IMR-90 (cell line): ENCODE results near the gene TLR6. TPM values are rescaled to one million over a fixed set of nuclear protein-coding genes. Genes with fewer than 3 reads are reported as not detected.
A peak's percentile ranks its signal among the peaks of the same experiment; 100 is the strongest.

Source experiments
- ATAC-seq: fragments of 200-7000 bp; cut with Tn5 transposase; 2 replicates; pipeline ENCODE4 v1.9.1; 2020; ENCODE audit warnings: low read depth, mild to moderate bottlenecking, moderate library complexity
- BruUV-seq: library from RNA; stranded (reverse); fragments of 400-500 nt; replicated peaks from 2 replicates; lab custom pipeline; 2021; lab: Mats Ljungman, UMichigan
- CTCF ChIA-PET: fragments of 300-600 bp; formaldehyde crosslinking; extraction: SDS; loops from one replicate; lab custom pipeline; 2021; ENCODE audit warnings: antibody characterized with exemption; lab: Yijun Ruan, JAX
- POLR2A ChIA-PET: fragments of 300-600 bp; sonication (Branson Sonifier 250); formaldehyde crosslinking; loops from one replicate; lab custom pipeline; 2022; ENCODE audit warnings: antibody characterized with exemption; ENCODE audit not compliant: unreplicated experiment; lab: Charles Lee
- DNase-seq: peaks from one replicate; pipeline ENCODE4 v3.0.0; 2013
- H2AFZ ChIP-seq: replicated peaks from 2 replicates; pipeline ENCODE3; 2013; ENCODE audit warnings: low read length, mild to moderate bottlenecking; ENCODE audit not compliant: poor library complexity
- H2AK5ac ChIP-seq: 2 replicates; pipeline ENCODE4 v1.6.1; 2013; ENCODE audit warnings: low read depth, low read length, inconsistent platforms
- H2AK9ac ChIP-seq: replicated peaks from 2 replicates; pipeline ENCODE3; 2013; ENCODE audit warnings: mild to moderate bottlenecking, low read depth, low read length, moderate library complexity; ENCODE audit not compliant: poor library complexity
- H2BK120ac ChIP-seq: 2 replicates; pipeline ENCODE4 v1.6.1; 2013; ENCODE audit warnings: low read depth, low read length, inconsistent platforms
- H2BK15ac ChIP-seq: 3 replicates; pipeline ENCODE4 v1.6.1; 2013; ENCODE audit warnings: low read depth, low read length, inconsistent platforms
- H2BK20ac ChIP-seq: 2 replicates; pipeline ENCODE4 v1.6.1; 2013; ENCODE audit warnings: low read depth, mild to moderate bottlenecking, inconsistent platforms, low read length, moderate library complexity
- H2BK5ac ChIP-seq: 2 replicates; pipeline ENCODE4 v1.6.1; 2013; ENCODE audit warnings: mild to moderate bottlenecking, low read depth, low read length, inconsistent platforms; ENCODE audit not compliant: poor library complexity, severe bottlenecking
- H3K14ac ChIP-seq: replicated peaks from 2 replicates; pipeline ENCODE4 v1.6.1; 2013; ENCODE audit warnings: low read depth, low read length, inconsistent platforms
- H3K18ac ChIP-seq: 2 replicates; pipeline ENCODE4 v1.6.1; 2013; ENCODE audit warnings: low read depth, low read length, control low read depth
- H3K23ac ChIP-seq: 2 replicates; pipeline ENCODE4 v1.6.1; 2013; ENCODE audit warnings: low read depth, low read length, inconsistent platforms
- H3K27ac ChIP-seq: 2 replicates; pipeline ENCODE4 v1.5.1; 2013; ENCODE audit warnings: mild to moderate bottlenecking, control low read depth, low read length; ENCODE audit not compliant: insufficient read depth
- H3K27me3 ChIP-seq: 2 replicates; pipeline ENCODE4 v1.6.1; 2013; ENCODE audit warnings: low read length; ENCODE audit not compliant: control insufficient read depth, insufficient read depth
- H3K36me3 ChIP-seq: 2 replicates; pipeline ENCODE4 v1.6.1; 2013; ENCODE audit warnings: low read length, mixed read lengths; ENCODE audit not compliant: control insufficient read depth, insufficient read depth
- H3K4ac ChIP-seq: 2 replicates; pipeline ENCODE4 v1.6.1; 2013; ENCODE audit warnings: low read depth, low read length, inconsistent platforms
- H3K4me1 ChIP-seq: 2 replicates; pipeline ENCODE4 v1.6.1; 2013; ENCODE audit warnings: low read length, mixed read lengths; ENCODE audit not compliant: control insufficient read depth, insufficient read depth
- H3K4me2 ChIP-seq: 2 replicates; pipeline ENCODE4 v1.6.1; 2013; ENCODE audit warnings: low read depth, mild to moderate bottlenecking, control low read depth, low read length, moderate library complexity
- H3K4me3 ChIP-seq: 2 replicates; pipeline ENCODE4 v1.5.1; 2013; ENCODE audit warnings: low read depth, mild to moderate bottlenecking, control low read depth, low read length, moderate library complexity; ENCODE audit not compliant: insufficient read depth
- H3K56ac ChIP-seq: 2 replicates; pipeline ENCODE4 v1.6.1; 2013; ENCODE audit warnings: low read length, inconsistent platforms; ENCODE audit not compliant: insufficient read depth; ENCODE audit errors: extremely low read depth
- H3K79me1 ChIP-seq, 2 experiments: 2 replicates each; pipeline ENCODE4 v1.6.1; 2013; ENCODE audit warnings: low read length in 2 of 2, inconsistent platforms in 1 of 2, low read depth in 1 of 2
- H3K9ac ChIP-seq: 2 replicates; pipeline ENCODE4 v1.6.1; 2013; ENCODE audit warnings: low read depth, low read length, control low read depth
- H3K9me1 ChIP-seq: 2 replicates; pipeline ENCODE4 v1.6.1; 2013; ENCODE audit warnings: low read length, inconsistent platforms; ENCODE audit not compliant: insufficient read depth
- H3K9me3 ChIP-seq: 2 replicates; pipeline ENCODE4 v1.6.1; 2013; ENCODE audit warnings: low read length; ENCODE audit not compliant: control insufficient read depth, insufficient read depth
- H4K20me1 ChIP-seq: 2 replicates; pipeline ENCODE4 v1.6.1; 2013; ENCODE audit warnings: low read length, inconsistent platforms; ENCODE audit not compliant: insufficient read depth
- H4K5ac ChIP-seq: 2 replicates; pipeline ENCODE4 v1.6.1; 2013; ENCODE audit warnings: mild to moderate bottlenecking, low read depth, low read length, control low read depth
- H4K8ac ChIP-seq, 2 experiments: 2 replicates each; pipeline ENCODE4 v1.6.1; 2013; ENCODE audit warnings: low read depth in 2 of 2, low read length in 2 of 2, control low read depth in 1 of 2, inconsistent platforms in 1 of 2
- H4K91ac ChIP-seq: 2 replicates; pipeline ENCODE4 v1.6.1; 2013; ENCODE audit warnings: low read depth, low read length, inconsistent platforms; ENCODE audit not compliant: insufficient read depth
- FOS ChIP-seq: fragments of 150-350 bp; IDR thresholded peaks from 2 replicates; pipeline ENCODE4 v1.6.1; 2016; ENCODE audit warnings: low read depth, low read length
- MXI1 ChIP-seq: IDR thresholded peaks from 2 replicates; pipeline ENCODE4 v1.6.1; 2012; ENCODE audit warnings: low read depth, mild to moderate bottlenecking, low read length, moderate library complexity, borderline replicate concordance
- WGBS, 2 experiments: methylation state at CpG; one replicate each; pipeline versions ENCODE4 v1.1.5 to v1.1.7; 2013; ENCODE audit warnings: missing lambda C conversion rate in 2 of 2; ENCODE audit not compliant: insufficient read length in 1 of 2; ENCODE audit errors: extremely low coverage in 2 of 2; 5-methylcytosine and 5-hydroxymethylcytosine counted together
- dilution Hi-C: fragments of 300-500 bp; cut with HindIII; formaldehyde crosslinking; loops from one replicate; pipeline ENCODE4 v1.14.3; 2018; ENCODE audit warnings: low sequenced_read_pairs; ENCODE audit not compliant: unreplicated experiment
- in situ Hi-C: fragments of 300-500 bp; cut with MboI; formaldehyde crosslinking; loops from 3 replicates; pipeline ENCODE4 v1.14.3; 2019; ENCODE audit warnings: low sequenced_read_pairs, inconsistent platforms, mixed read lengths
- intact Hi-C: fragments of 100-400 bp; cut with micrococcal nuclease; formaldehyde crosslinking; loops from 2 replicates; pipeline ENCODE4 v1.10.0; 2022
- polyA plus RNA-seq, 3 experiments: library from polyadenylated mRNA; depleted of rRNA; stranded (reverse); fragments of >200 nt; gene quantifications; 2 replicates each; pipeline ENCODE4 v1.2.3, GENCODE V29; 2012; ENCODE audit warnings: low replicate concordance in 1 of 3
- total RNA-seq: library from RNA; depleted of rRNA; stranded (reverse); fragments of >200 nt; gene quantifications from 2 replicates; pipeline ENCODE4 v1.2.3, GENCODE V29; 2012

TLR6 gene
- total and polyA plus RNA-seq, 2 of the 4 experiments (the other 2 are of a cell fraction) = 1.4 to 3.9 TPM

GRCh38 chr4:38858097-38858420 is 1.4 kb upstream of the TLR6 start:
- H4K20me1 ChIP-seq = no peaks in the 10 kb centered on the region
- intact Hi-C loops = loop anchor here (5.0 to 10.0 kb wide), 3 partner anchors 181 to 796 kb away; no protein-coding TSS in a partner anchor
- H2BK120ac ChIP-seq = peak overlapping the region; percentile 98
- no peaks in the 10 kb centered on the region for H3K27me3 ChIP-seq
- H2BK5ac ChIP-seq = peak overlapping the region; percentile 93
- peaks cover 0 to 3% of the 10 kb centered on the region in 2 experiments; a peak in 1 of 4 replicates for H3K79me1 ChIP-seq
- H3K27ac ChIP-seq = peak overlapping the region; percentile 92
- in situ Hi-C loops = loop anchor here (5.0 kb wide), 1 partner anchor 101 kb away; no protein-coding TSS in a partner anchor
- H2BK15ac ChIP-seq = peak overlapping the region; percentile 81
- peaks cover 8% of the 10 kb centered on the region for H3K4me1 ChIP-seq
- H3K14ac ChIP-seq = peak overlapping the region; percentile 62
- peak overlapping the region; percentile 95 for H3K56ac ChIP-seq
- peak overlapping the region; percentile 99 for H3K23ac ChIP-seq
- H3K9me1 ChIP-seq = peaks cover 3% of the 10 kb centered on the region; the same call in 1 of the 2 replicates
- peak overlapping the region; percentile 97 for H2BK20ac ChIP-seq
- peak overlapping the region; percentile 76 for H3K4ac ChIP-seq
- no peaks in the 10 kb centered on the region for H3K36me3 ChIP-seq
- no peaks in the 10 kb centered on the region for H3K9me3 ChIP-seq
- peak overlapping the region; percentile 43; the same call in 1 of the 2 replicates for H3K9ac ChIP-seq
- POLR2A ChIA-PET = no interaction called here
- no peak for ATAC-seq
- H2AK5ac ChIP-seq = peak overlapping the region; percentile 90
- dilution Hi-C loops = no loop called here
- WGBS, 2 experiments = no CpG with 5 or more reads among the region's 3 CpGs
- no peak overlapping the region for H3K4me3 ChIP-seq
- CTCF ChIA-PET = no interaction called here
- H4K8ac ChIP-seq = peak overlapping the region; percentile 22 to 99
- peak overlapping the region; percentile 90 for H2AFZ ChIP-seq
- H3K4me2 ChIP-seq = peak overlapping the region; percentile 76; the same call in 1 of the 2 replicates
- BruUV-seq = no TSS peak
- H4K91ac ChIP-seq = peak overlapping the region; percentile 81
- TF ChIP-seq MXI1 (no peak), FOS (no peak)
- peak overlapping the region; percentile 86 for H3K18ac ChIP-seq
- H4K5ac ChIP-seq = peak overlapping the region; percentile 72
- peak overlapping the region; percentile 66 for H2AK9ac ChIP-seq
- DNase-seq = no peak
